HG03442 (cell line): ENCODE data around the gene KPNA6.
"Not testable (repeated sequence)": the region's sequence is repeated elsewhere in the genome, so short reads cannot be mapped to it uniquely, and the experiment has no call there.

ENCODE experiments used
- ATAC-seq: cut with Tn5 transposase; IDR thresholded peaks from one replicate; pipeline ENCODE4 v1.9.1; 2021; ENCODE audit warnings: mild to moderate bottlenecking, moderate library complexity; ENCODE audit not compliant: unreplicated experiment

Gene KPNA6

DNA sequence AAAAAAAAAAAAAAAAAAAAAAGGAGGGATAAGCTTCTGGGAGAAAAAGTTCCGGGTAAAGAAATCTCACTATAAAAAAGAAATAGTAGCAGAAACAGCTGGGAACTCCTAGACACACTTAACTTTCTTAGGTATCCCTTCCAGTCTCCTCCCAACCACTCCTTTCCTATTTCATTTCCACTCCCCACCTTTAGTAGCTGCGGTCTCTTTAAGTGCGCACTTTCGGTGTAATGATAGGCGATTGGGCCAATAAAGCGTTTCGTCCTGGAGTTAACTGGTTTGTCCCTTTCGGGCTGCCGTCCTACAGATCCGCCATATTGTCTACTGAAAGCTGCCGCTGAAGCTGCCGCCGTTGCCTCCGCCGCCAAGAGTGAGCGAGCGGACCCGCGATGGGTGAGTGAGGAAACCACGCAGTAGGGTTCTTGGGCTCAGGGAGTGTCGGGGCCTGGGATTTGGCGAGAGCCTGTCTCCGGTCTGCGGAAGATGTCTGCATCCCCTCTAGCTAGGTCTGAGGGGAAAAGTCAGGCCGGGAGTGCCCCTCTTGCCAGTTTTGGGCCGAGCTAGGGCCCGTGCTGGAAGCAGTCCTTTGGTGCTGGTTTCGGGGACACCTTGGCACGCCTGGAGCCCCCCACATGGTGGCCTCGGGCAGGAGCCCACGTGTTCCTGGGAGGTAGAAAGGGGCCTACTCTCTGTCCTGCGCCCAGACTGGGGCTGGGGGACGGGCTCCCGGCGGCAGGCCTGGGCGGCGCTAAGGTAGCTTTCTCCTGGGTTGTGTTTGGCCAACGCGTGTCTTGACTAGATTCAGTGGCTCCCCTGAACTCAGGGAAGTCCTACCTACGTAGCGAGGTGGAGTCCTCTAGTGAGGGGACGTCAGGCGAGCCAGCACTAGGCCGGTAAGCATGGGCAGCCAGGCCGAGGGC, at the start of gene KPNA6:
Gene KPNA6 (plus strand): TSS at position 315 of the 920 bp plus-strand sequence. CDS start 75 bp downstream, at position 390.
- peak; percentile 72 for ATAC-seq

DNA sequence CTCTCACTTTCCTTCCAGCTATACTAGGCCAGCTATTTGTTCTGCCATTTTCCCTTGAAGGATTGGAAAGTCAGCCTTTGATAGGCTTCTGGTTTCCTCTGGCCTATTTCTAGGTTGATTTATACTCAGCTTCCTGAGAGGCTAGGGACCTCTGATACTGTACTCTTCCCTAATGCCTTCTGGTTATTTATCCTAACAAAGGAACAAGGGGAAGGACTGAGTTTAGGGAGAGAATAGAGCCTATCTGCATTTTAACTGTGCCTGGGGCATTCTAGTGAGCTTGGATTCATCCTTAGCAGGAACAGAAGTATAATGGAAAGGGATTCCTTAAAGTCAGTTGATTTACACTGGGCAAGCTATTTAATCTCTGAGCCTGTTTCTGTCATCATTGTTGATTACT, 46.9 kb upstream of the KPNA6 start:
- ATAC-seq = no peak

DNA sequence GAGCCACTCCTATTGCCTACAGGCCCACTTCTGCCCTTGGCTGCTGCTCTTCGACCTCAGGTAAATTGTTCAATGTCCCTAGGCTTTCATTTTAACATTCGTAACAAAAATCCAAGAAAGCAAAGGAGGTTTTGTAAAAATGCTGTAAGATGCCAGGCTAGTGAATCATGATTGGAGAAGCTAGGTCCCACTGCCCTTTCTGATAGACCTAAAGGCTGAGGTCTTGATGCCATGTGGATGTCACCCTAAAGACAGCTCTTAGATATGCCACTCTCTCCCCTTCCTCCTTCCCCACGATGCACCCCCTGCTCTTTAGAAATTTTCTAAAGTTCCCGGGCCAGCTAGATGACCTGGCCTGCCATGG, 45.0 kb upstream of the KPNA6 start:
- ATAC-seq = no peak

DNA sequence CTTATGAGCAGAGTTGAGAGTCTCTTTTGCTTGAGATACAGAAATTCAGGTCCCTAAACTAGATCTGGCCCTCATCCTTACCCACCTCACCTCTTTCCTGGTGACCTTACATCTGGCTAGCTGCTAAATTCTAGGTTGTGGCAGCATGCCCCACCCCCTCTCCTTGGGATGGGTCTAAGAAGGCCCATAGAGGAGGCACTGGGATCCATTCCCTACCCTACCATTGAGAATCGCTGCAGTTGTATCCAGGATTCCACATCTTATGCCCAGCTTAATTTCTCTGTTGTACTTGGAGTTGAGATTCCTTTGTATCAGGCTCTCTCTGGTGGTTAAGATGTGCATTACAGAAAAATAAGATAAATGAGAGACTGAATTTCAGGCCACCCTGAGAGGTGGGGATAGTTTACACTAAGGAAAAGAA, 44.6 kb upstream of the KPNA6 start:
- ATAC-seq = no peak

DNA sequence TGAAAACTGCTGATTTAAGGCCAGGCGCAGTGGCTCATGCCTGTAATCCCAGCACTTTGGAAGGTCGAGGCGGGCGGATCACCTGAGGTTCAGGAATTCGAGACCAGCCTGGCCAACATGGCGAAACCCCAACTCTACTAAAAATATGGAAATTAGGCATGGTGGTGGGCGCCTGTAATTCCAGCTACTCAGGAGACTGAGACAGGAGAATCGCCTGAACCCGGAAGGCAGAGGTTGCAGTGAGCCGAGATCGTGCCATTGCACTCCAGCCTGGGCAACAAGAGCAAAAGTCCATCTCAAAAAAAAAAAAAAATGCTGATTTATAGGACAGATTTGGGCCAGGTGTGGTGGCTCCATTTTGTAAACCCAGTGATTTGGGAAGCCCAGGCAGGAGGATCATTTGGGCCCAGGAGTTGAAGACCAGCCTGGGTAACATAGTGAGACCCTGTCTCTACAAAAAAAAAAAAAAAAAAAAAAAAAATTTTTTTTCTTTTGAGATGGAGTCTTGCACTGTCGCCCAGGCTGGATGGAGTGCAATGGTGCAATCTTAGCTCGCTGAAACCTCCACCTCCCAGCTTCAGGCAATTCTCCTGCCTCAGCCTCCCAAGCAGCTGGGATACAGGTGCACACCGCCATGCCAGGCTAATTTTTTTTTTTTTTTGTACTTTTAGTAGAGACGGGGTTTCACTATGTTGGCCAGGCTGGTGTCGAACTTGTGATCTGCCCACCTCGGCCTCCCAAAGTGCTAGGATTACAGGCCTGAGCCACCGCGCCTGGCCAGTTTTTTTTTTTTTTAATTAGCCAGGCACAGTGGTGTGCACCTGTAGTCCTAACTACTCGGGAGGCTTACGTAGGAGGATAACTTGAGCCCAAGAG, 42.0 kb upstream of the KPNA6 start:
- ATAC-seq = not testable (repeated sequence)

DNA sequence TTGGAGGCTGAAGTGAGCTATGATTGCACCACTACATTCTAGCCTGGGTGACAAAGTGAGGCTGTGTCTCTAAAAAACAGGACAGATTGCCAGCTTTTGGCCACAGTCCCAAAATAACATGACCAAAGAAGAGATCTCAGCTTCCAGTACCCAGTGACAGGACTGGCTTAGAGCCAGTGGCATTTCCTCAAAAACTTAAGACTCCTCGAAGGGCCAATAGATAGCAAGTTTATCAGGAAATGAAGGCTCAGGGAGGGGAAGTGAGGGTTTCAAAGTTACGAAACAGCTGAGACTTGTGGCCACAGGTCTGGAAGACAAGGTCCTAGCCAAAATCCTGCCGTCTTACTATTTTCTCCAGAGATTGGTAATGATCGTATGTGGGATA, 41.4 kb upstream of the KPNA6 start:
- no peak for ATAC-seq

DNA sequence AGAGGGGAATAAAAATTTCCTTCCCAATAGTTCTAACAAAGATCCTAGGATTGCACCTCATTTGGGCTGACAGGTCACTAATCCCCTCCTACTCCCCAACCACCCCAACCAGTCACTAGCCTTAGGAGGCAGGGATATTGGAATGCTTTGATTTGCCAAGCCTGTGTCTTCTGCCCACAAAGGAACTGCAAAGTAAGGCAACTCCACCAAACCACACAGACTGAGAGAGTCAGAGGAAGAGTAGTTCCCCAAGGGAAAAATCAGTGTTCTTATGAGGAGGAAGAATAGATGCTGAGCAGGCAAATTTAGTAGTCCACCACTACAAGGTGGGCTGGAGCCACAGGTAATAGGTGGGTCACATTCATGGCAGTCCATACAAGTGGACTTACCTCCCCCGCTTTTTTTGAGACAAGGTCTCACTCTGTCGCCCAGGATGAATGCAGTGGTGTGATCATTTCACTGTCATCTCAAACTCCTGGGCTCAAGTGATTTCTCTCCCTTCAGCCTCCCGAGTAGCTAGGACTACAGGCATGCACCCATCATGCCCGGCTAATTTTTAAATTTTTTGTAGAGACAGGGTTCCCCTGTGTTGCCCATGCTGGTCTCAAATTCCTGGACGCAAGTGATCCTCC, 38.8 kb upstream of the KPNA6 start:
- no peak for ATAC-seq

DNA sequence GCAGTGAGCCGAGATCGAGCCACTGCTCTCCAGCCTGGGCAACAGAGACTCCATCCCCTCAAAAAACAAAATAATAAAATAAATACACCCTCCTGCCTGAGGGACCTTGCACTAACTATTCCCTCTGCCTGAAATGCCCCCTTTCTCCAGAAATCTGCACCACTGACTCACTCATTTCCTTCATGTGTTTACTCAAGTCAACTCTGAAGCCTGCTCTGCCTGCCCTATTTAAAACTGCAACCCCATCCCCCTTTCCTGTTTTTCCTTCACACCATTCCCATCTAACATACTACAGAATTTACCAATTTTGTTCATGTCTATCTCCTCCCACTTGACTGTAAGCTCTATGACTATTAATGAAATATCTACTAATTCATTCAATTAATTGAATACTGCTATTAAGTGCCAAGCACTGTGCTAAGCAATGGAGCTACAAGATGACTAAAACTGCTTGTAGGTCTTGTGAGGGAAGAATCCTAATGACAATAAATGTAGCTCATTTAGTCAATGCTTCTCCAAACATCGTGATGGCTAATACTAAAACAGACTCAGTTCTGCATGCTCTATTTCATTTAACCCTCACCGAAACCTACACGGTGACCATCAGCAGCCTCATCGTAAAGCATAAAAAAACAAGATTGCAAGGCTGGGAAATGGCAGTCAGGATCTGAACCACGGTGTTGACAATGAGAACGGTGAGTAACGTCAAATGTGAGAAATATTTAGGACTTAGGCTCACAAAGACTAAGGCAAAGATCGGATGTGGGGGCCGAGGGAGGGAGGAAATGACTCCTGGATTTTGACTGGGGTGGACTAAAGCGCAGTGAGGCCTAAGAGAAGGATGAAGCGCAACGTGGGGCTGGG, 35.9 kb upstream of the KPNA6 start:
- no peak for ATAC-seq

DNA sequence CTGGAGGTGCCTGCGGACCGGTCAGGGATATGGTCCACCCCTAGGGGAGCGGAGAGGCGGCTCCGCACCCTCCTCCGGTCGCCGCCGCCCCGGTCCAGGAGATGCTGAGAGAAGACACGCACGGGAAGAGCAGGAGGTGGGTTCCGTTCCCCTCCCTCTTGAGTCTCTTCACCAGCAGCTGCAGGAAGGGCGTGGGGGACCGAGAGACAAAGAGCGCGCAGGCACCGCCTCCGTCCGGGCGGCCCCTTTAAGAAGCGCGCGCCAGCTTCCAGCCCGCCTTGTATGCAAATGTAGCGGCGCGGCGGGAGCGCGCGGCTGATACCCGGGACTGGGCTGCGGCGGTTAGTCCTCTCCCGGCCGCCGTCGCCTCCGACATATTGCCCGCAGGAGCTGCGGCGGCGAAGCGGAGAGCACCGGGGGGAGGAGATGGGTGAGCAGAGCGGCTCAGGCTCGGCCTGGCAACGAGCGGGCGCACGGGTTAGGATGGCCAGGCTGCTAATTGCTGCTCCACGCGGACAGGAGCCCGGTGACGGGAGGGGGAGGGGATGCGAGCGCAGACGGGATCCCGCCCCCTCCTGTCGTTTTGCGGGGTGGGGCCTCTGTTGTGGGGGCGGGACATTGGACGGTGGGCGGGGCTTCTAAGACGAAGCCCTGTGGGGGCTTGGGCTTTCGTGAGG, 35.1 kb upstream of the KPNA6 start, which contains the start of gene TMEM39B:
Gene TMEM39B (plus strand): TSS at position 318 of the 677 bp plus-strand sequence. CDS start 109 bp downstream, at position 427.
- ATAC-seq = peak; percentile 81

DNA sequence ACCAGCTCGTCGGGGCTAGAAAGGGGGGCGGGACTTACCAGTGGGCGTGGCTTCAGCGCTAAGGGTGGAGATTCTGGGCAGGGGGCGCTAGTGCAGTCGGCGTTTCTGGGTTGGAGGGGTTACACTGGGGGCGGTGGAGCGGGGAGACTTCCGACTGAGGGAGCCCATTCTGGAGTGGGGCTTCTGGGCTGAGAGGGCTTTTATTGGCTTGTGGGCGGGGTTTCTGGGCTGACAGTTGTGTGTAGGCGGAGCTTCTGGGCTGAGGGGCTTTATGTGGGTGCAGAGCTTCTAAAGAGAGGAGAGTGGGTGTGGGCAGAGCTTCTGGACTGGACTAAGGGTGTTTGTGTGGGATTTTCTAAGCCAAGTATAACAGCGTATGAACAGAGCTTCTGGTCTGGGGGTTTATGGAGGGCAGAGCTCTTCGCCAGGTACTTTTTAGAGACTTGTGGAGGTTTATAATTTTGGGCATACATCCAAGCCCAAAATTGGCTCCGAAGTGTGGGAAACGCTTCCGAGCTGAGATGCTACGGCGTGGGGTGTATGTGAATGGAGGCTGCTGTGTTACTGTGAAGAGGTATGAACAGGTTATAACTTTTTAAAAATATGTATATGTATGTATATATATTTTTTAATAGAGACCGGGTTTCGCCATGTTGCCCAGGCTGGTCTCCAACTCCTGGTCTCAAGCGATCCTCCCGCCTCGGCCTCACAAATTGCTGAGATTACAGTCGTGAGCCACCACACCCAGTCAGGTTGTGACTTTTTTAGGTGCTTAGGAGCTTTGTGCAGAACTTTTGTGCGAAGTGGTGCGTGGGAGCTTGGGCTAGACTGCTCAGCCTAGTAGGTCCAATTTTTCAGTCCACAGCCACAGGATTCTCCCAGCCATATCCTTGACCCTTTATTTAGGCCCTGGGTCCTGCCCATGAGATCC, 34.3 kb upstream of the KPNA6 start:
- ATAC-seq = no peak

DNA sequence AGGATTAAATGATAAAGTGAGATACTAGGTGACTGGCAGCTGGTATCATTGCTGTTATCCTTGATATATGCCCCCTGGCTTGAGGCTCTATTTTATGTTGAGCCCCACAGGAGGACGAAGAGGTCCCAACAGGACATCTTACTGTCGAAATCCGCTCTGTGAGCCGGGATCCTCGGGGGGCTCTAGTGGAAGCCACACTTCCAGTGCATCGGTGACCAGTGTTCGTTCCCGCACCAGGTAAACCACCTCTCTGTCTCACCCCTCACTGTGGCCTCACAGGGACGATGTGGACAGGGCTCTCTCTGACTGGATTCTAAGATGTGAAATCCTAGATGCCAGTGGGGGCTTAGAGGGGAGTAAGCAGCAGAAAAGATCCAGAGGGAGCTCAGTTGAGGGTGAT, 33.0 kb upstream of the KPNA6 start:
- ATAC-seq = no peak

DNA sequence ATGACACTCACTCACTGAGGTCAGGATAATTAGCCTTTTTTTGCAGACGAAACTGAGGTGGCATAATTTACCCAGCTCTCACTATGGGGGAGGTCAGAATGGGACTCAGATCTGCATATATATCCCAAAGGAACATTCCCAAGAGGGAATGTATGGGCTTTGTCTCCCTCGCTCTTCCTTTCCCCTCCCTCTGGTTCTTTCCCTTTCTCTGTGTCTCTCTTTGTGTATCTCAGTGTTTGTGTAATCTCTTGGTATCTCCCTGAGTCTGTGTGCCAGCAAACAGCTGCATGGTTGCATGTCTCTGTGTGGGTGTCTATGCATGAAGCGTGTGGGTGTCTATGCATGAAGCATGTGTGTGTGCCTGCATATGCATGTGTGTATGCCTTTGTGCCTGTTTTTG, 30.4 kb upstream of the KPNA6 start:
- no peak for ATAC-seq

DNA sequence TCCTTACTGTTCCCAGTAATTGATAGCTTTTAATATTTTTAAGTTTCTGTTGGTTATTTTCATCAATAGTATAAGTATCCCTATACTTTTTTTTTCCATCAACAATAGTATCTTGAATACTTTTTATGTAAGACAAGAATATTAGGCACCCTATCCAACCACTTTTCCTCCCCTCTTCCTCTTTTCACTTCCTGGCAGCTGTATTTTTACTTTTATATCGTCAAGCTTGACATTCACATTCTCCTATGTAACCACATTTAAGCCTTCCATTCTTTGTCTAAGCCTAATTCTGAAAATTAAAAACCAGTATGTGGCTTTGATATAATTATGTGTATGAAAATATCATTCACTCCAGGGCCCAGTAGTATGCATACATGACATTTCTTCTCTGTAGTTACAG, 25.8 kb upstream of the KPNA6 start:
- no peak for ATAC-seq

DNA sequence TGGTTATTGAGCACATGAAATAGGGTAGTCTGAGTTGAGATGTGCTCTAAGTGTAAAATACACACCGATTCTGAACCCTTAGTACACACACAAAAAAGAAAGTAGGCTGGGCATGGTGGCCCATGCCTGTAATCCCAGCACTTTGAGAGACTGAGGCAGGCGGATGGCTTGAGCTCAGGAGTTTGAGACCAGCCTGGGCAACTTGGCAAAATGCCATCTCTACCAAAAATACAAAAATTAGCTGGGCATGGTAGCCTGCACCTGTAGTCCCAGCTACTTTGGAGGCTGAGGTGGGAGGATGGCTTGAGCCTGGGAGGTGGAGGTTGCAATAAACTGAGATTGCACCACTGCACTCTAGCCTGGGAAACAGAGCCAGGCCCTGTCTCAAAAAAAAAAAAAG, 21.5 kb upstream of the KPNA6 start:
- not testable (repeated sequence) for ATAC-seq

DNA sequence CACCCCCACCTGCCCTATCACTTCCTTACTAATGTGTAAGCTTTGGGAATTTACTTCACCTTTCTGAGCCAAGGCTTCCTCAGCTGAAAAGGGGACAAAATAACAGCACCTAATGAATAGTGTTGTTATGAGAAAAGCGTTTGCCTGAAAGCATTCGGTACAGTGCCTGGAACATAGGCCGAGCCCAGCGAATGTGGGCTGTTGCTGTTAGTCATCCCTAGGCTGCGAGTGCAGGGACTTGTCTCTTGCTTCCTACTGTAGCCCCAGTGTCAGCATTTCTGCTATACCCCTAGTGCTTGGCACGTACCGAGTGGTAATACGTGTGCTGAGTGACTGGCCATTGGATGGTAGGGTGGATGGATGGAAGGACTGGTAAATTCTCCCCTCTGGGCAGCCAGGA, 16.7 kb upstream of the KPNA6 start:
- ATAC-seq = no peak

DNA sequence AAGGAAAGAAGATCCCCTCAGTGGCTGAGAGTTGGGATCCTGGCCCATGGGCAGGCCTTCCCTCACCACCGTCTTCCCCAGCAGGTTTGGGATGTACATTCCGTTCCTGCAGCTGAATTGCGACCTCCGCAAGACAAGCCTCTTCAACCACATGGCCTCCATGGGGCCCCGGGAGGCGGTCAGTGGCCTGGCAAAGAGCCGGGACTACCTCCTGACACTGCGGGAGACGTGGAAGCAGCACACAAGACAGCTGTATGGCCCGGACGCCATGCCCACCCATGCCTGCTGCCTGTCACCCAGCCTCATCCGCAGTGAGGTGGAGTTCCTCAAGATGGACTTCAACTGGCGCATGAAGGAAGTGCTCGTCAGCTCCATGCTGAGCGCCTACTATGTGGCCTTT, 16.3 kb upstream of the KPNA6 start:
- no peak for ATAC-seq

DNA sequence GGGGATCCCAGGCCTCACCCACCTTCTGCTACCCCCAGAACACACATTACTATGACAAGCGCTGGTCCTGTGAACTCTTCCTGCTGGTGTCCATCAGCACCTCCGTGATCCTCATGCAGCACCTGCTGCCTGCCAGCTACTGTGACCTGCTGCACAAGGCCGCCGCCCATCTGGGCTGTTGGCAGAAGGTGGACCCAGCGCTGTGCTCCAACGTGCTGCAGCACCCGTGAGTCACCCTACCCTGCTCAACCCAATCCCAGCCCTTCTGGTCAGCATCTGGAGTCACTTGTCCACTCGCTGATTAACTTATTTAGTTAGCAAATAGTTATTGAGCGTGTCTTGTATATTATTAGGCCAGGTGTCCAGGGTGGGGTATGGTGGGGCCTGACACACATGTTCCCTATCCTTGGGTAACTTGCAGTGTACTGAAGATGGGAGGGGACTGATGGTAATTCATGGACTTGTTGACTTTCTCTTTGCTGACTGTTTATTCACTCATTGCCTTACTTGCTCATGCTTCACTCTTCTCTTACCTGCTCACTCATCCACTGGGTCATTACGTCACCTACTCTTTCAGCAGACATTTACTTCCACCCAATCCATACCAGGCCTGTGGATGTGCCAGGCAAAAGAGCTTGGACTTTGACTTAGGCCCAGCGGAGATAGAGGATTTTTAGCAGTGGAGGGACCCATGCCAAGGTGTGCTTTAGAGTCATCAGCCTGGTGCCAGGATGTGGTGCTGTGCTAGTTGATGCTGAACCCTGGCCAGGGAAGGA, 12.9 kb upstream of the KPNA6 start:
- ATAC-seq = no peak

DNA sequence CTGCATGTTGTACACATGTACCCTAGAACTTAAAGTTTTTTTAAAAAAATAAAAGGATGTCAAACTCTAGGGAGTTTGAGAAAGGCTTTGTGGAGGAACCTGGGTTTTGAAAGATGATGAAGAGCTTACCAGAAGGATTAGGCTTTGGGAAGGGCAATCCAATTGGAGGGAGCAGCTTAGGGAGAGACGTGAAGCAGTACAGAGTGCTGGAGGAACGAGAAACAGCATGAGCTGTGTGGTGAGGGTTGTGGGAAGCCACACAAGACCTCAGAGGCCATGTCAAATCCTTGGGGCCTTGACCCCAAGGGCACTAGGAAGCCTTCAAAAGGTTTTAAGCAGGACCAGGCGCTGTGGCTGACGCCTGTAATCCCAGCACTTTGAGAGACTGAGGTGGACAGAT, 8.4 kb upstream of the KPNA6 start:
- no peak for ATAC-seq
